ENCODE results near the gene CFAP61. TPM values are rescaled to one million over a fixed set of nuclear protein-coding genes. Genes with fewer than 3 reads are reported as not detected.

The CFAP61 gene
- total RNA-seq, 4 donors from 2014 or later = 0.68 to 3.7 (median 1.4) TPM

- TF ChIP-seq CTCF (IDR thresholded peaks at IDR 0.05; ENCODE audit: low read depth) = no peak
These were observed 357.0 kb downstream of the CFAP61 start for GRCh38 chr20:20409331-20409730.

Small RNA genes within 50 kb of the gene (small RNA-seq; reads per million reads assigned to genes)
- not detected for gene RN7SL690P

Other genes with a start within 250 kb of the CFAP61 start
- gene NAA20, start 35.2 kb upstream of the CFAP61 start, total RNA-seq = 10 to 100 TPM; 25.4 to 46.7 (median 42.2) TPM
- gene CRNKL1, start 66 bp upstream of the CFAP61 start, total RNA-seq = 10 to 100 TPM; 20.2 to 38.6 (median 23.5) TPM